H1 (cell line): ENCODE data around the gene LPP. TPM values are rescaled to one million over a fixed set of nuclear protein-coding genes. Genes with fewer than 3 reads are reported as not detected.

Experiments used
- CTCF ChIA-PET: fragments of 300-600 bp; sonication (Branson Sonifier 250); formaldehyde crosslinking; loops from one replicate; lab custom pipeline; 2021; ENCODE audit not compliant: partially characterized antibody; lab: Charles Lee
- POLR2A ChIA-PET: fragments of 300-600 bp; sonication (Branson Sonifier 250); formaldehyde crosslinking; loops from one replicate; lab custom pipeline; 2021; ENCODE audit warnings: inconsistent platforms; ENCODE audit not compliant: partially characterized antibody; lab: Charles Lee
- DNase-seq, 2 experiments: peaks; one replicate each; pipeline versions ENCODE4 v3.0.0 to v3.0.0-alpha.2; 2010 to 2022; ENCODE audit warnings: low spot score in 2 of 2, low read depth in 1 of 2, mixed read lengths in 1 of 2
- FAIRE-seq: peaks from 2 replicates; lab custom pipeline; 2011; peaks lifted over from hg19 to GRCh38; lab: Jason Lieb, UNC
- H2AFZ ChIP-seq: 2 replicates; pipeline ENCODE4 v1.8.1; 2012; ENCODE audit warnings: low read length, inconsistent platforms
- H2AK5ac ChIP-seq: 2 replicates; pipeline ENCODE4 v1.6.1; 2013; ENCODE audit warnings: low read depth, low read length
- H2BK120ac ChIP-seq: replicated peaks from 2 replicates; pipeline ENCODE3; 2013; ENCODE audit warnings: low read depth, low read length, inconsistent platforms
- H2BK12ac ChIP-seq: 2 replicates; pipeline ENCODE4 v1.6.1; 2013; ENCODE audit warnings: low read depth, low read length
- H2BK15ac ChIP-seq: 2 replicates; pipeline ENCODE4 v1.6.1; 2013; ENCODE audit warnings: low read length
- H2BK20ac ChIP-seq: 2 replicates; pipeline ENCODE4 v1.6.1; 2013; ENCODE audit warnings: low read length
- H2BK5ac ChIP-seq: 2 replicates; pipeline ENCODE4 v1.6.1; 2013; ENCODE audit warnings: low read depth, low read length
- H3K14ac ChIP-seq: 2 replicates; pipeline ENCODE4 v1.6.1; 2013; ENCODE audit warnings: inconsistent platforms; ENCODE audit not compliant: insufficient read length
- H3K18ac ChIP-seq: 2 replicates; pipeline ENCODE4 v1.6.1; 2013; ENCODE audit warnings: low read length; ENCODE audit errors: extremely low read depth
- H3K23ac ChIP-seq: 2 replicates; pipeline ENCODE4 v1.6.1; 2013; ENCODE audit warnings: inconsistent platforms; ENCODE audit not compliant: insufficient read length
- H3K23me2 ChIP-seq: 2 replicates; pipeline ENCODE4 v1.6.1; 2013; ENCODE audit warnings: low read depth, low read length
- H3K27ac ChIP-seq: 2 replicates; pipeline ENCODE4 v1.6.1; 2011; ENCODE audit warnings: low read depth, low read length, inconsistent platforms
- H3K27me3 ChIP-seq, 4 experiments: replicated peaks in 1 of 4; 1 replicate in 1 of 4; 2 replicates in 3 of 4; pipeline versions ENCODE4 v1.6.1 to v1.8.1; 2011 to 2013; ENCODE audit warnings: low read length in 3 of 4, mild to moderate bottlenecking in 3 of 4, inconsistent platforms in 2 of 4, mixed read lengths in 2 of 4, moderate library complexity in 1 of 4; ENCODE audit not compliant: control insufficient read depth in 3 of 4, insufficient read depth in 3 of 4; ENCODE audit errors: extremely low read depth in 1 of 4
- H3K36me3 ChIP-seq, 4 experiments: 2 replicates each; pipeline versions ENCODE4 v1.6.1 to v1.8.1; 2011 to 2013; ENCODE audit warnings: mild to moderate bottlenecking in 4 of 4, low read length in 3 of 4, moderate library complexity in 2 of 4, control low read depth in 1 of 4, inconsistent platforms in 1 of 4; ENCODE audit not compliant: insufficient read depth in 4 of 4, control insufficient read depth in 2 of 4
- H3K4ac ChIP-seq: replicated peaks from 2 replicates; pipeline ENCODE3; 2013; ENCODE audit warnings: low read length, low read depth, mixed read lengths, inconsistent platforms; ENCODE audit not compliant: insufficient read length
- H3K4me1 ChIP-seq, 4 experiments: replicated peaks in 1 of 4; 1 replicate in 1 of 4; 2 replicates in 3 of 4; pipeline versions ENCODE4 v1.6.1 to v1.8.1; 2011 to 2013; ENCODE audit warnings: low read length in 3 of 4, inconsistent platforms in 2 of 4, mixed read lengths in 1 of 4; ENCODE audit not compliant: insufficient read depth in 4 of 4, control insufficient read depth in 3 of 4
- H3K4me2 ChIP-seq, 2 experiments: 2 replicates each; pipeline versions ENCODE4 v1.6.1 to v1.8.1; 2011 to 2013; ENCODE audit warnings: low read depth in 2 of 2, low read length in 2 of 2, control low read depth in 1 of 2, inconsistent platforms in 1 of 2, mild to moderate bottlenecking in 1 of 2; ENCODE audit not compliant: insufficient read depth in 1 of 2
- H3K4me3 ChIP-seq, 4 experiments: fragments of 200-600, 300-600 bp in 1 of 4; sonication (generic), shearing (Covaris generic), sonication (Bioruptor Twin) in 1 of 4; 2 replicates each; pipeline versions ENCODE4 v1.5.1 to v1.8.1; 2011 to 2016; ENCODE audit warnings: low read length in 4 of 4, low read depth in 3 of 4, control low read depth in 2 of 4, inconsistent platforms in 2 of 4, mild to moderate bottlenecking in 2 of 4, mixed read lengths in 1 of 4, moderate library complexity in 1 of 4; ENCODE audit not compliant: insufficient read depth in 2 of 4; ENCODE audit errors: extremely low read depth in 1 of 4
- H3K56ac ChIP-seq: replicated peaks from 2 replicates; pipeline ENCODE3; 2013; ENCODE audit warnings: low read depth, mild to moderate bottlenecking, mixed read lengths, low read length, inconsistent platforms; ENCODE audit not compliant: insufficient read length
- H3K79me1 ChIP-seq: 2 replicates; pipeline ENCODE4 v1.6.1; 2013; ENCODE audit warnings: low read depth, low read length, control low read depth
- H3K79me2 ChIP-seq, 2 experiments: 2 replicates each; pipeline versions ENCODE4 v1.6.1 to v1.8.1; 2012 to 2013; ENCODE audit warnings: low read length in 2 of 2, mild to moderate bottlenecking in 2 of 2, inconsistent platforms in 1 of 2; ENCODE audit not compliant: insufficient read depth in 2 of 2, control insufficient read depth in 1 of 2
- H3K9ac ChIP-seq, 4 experiments: replicated peaks in 1 of 4; 1 replicate in 1 of 4; 2 replicates in 3 of 4; pipeline versions ENCODE4 v1.6.1 to v1.8.1; 2011 to 2013; ENCODE audit warnings: low read depth in 3 of 4, low read length in 3 of 4, control low read depth in 2 of 4, mild to moderate bottlenecking in 2 of 4, moderate library complexity in 2 of 4, inconsistent platforms in 1 of 4; ENCODE audit errors: extremely low read depth in 1 of 4
- H3K9me3 ChIP-seq, 2 experiments: 2 replicates each; pipeline versions ENCODE4 v1.6.1 to v1.8.1; 2012 to 2013; ENCODE audit warnings: mild to moderate bottlenecking in 2 of 2, moderate library complexity in 2 of 2, control low read depth in 1 of 2, inconsistent platforms in 1 of 2, low read depth in 1 of 2, low read length in 1 of 2, mixed read lengths in 1 of 2; ENCODE audit not compliant: insufficient read depth in 2 of 2
- H4K20me1 ChIP-seq, 2 experiments: replicated peaks in 1 of 2; 2 replicates each; pipeline versions ENCODE3 to v1.8.1; 2011 to 2013; ENCODE audit warnings: inconsistent platforms in 2 of 2, low read length in 2 of 2, mild to moderate bottlenecking in 1 of 2; ENCODE audit not compliant: insufficient read depth in 2 of 2, control insufficient read depth in 1 of 2
- H4K5ac ChIP-seq: 2 replicates; pipeline ENCODE4 v1.6.1; 2013; ENCODE audit warnings: low read length, low read depth, mixed read lengths, inconsistent platforms; ENCODE audit not compliant: insufficient read length
- H4K8ac ChIP-seq: 2 replicates; pipeline ENCODE4 v1.8.0; 2013; ENCODE audit warnings: mild to moderate bottlenecking, moderate library complexity, low read length, inconsistent platforms; ENCODE audit not compliant: insufficient read depth; ENCODE audit errors: extremely low read depth
- H4K91ac ChIP-seq: replicated peaks from 2 replicates; pipeline ENCODE3; 2013; ENCODE audit warnings: low read length, mixed read lengths, inconsistent platforms; ENCODE audit not compliant: insufficient read length
- ASH2L ChIP-seq: fragments of 200-600, 300-600 bp; sonication (generic); IDR thresholded peaks from one replicate; pipeline ENCODE4 v1.7.1; 2017; ENCODE audit warnings: low read length
- ATF3 ChIP-seq: IDR thresholded peaks from 2 replicates; pipeline ENCODE4 v1.6.1; 2011; ENCODE audit warnings: low read depth, mild to moderate bottlenecking, low read length; ENCODE audit not compliant: insufficient read depth
- BACH1 ChIP-seq: IDR thresholded peaks from 2 replicates; pipeline ENCODE4 v1.6.1; 2012; ENCODE audit warnings: low read length, improper control_type of control experiment
- BCL11A ChIP-seq, 2 experiments: IDR thresholded peaks; one replicate each; pipeline ENCODE4 v1.6.1; 2011; ENCODE audit warnings: low read depth in 2 of 2, low read length in 2 of 2, mild to moderate bottlenecking in 2 of 2
- EGR1 ChIP-seq: IDR thresholded peaks from 2 replicates; pipeline ENCODE4 v1.6.1; 2011; ENCODE audit warnings: low read depth, low read length, borderline replicate concordance
- JUN ChIP-seq: IDR thresholded peaks from 2 replicates; pipeline ENCODE4 v1.6.1; 2011; ENCODE audit warnings: low read depth, mild to moderate bottlenecking, improper control_type of control experiment, low read length
- MAX ChIP-seq: IDR thresholded peaks from 2 replicates; pipeline ENCODE4 v1.6.1; 2012; ENCODE audit warnings: inconsistent platforms
- NANOG ChIP-seq: IDR thresholded peaks from 2 replicates; pipeline ENCODE4 v1.6.1; 2011; ENCODE audit warnings: low read length, low read depth, mild to moderate bottlenecking, inconsistent platforms; ENCODE audit not compliant: insufficient read depth, poor library complexity, severe bottlenecking
- NRF1 ChIP-seq: IDR thresholded peaks from 2 replicates; pipeline ENCODE4 v1.6.1; 2011; ENCODE audit warnings: mild to moderate bottlenecking, low read depth, low read length, improper control_type of control experiment
- POLR2A ChIP-seq, 2 experiments: IDR thresholded peaks; 1 replicate in 1 of 2; 2 replicates in 1 of 2; pipeline ENCODE4 v1.6.1; 2011; ENCODE audit warnings: low read depth in 2 of 2, low read length in 2 of 2, mild to moderate bottlenecking in 2 of 2; ENCODE audit errors: control extremely low read depth in 1 of 2
- RBBP5 ChIP-seq: IDR thresholded peaks from 2 replicates; pipeline ENCODE4 v1.7.1; 2012; ENCODE audit warnings: low read depth, mild to moderate bottlenecking, inconsistent platforms, low read length, moderate library complexity, borderline replicate concordance
- RFX5 ChIP-seq: IDR thresholded peaks from 2 replicates; pipeline ENCODE4 v1.6.1; 2011; ENCODE audit warnings: low read depth, low read length, improper control_type of control experiment, borderline replicate concordance
- SIRT6 ChIP-seq: IDR thresholded peaks from one replicate; pipeline ENCODE4 v1.7.1; 2012; ENCODE audit warnings: low read length, inconsistent platforms
- SRF ChIP-seq: IDR thresholded peaks from 2 replicates; pipeline ENCODE4 v1.6.1; 2011; ENCODE audit warnings: mild to moderate bottlenecking, low read depth, low read length, moderate library complexity
- WGBS, 2 experiments: shearing (Covaris generic) in 1 of 2; methylation state at CpG; one replicate each; pipeline versions ENCODE4 v1.1.6 to v1.1.7; 2013 to 2015; ENCODE audit warnings: low lambda C conversion rate in 2 of 2, mixed read lengths in 2 of 2, inconsistent platforms in 1 of 2, low coverage in 1 of 2, missing lambda C conversion rate in 1 of 2; ENCODE audit not compliant: insufficient replicate concordance in 2 of 2, insufficient coverage in 1 of 2, insufficient read length in 1 of 2; ENCODE audit errors: extremely low coverage in 1 of 2, missing lambda C conversion rate in 1 of 2; 5-methylcytosine and 5-hydroxymethylcytosine counted together
- polyA plus RNA-seq, 7 experiments: library from polyadenylated mRNA; depleted of rRNA in 3 of 7; stranded (reverse) in 5 of 7; unstranded in 2 of 7; fragments of >200 nt in 5 of 7; fragments of 200-250 nt in 2 of 7; gene quantifications; 1 replicate in 5 of 7; 2 replicates in 1 of 7; 4 replicates in 1 of 7; pipeline versions ENCODE4 v1.2.1 to v1.2.3, GENCODE V29; 2011 to 2013; ENCODE audit warnings: missing spikeins in 2 of 7, mixed read lengths in 2 of 7
- total RNA-seq: library from RNA; stranded (reverse); fragmentation: NEBNext Ultra II Directional; extraction: Animal tissue kit (Norgen Biotek cat#: 25700); gene quantifications from 2 replicates; pipeline ENCODE4 v1.2.1, GENCODE V29; 2021

The LPP gene
- total and polyA plus RNA-seq, 2 of the 8 experiments (the other 6 are each of a cell fraction or from before 2014, with no cell fraction given) = 10.0 to 53.3 TPM

- no peak for FAIRE-seq
- CTCF ChIA-PET = interaction anchor here (0.6 to 0.8 kb wide), 3 partner anchors 244 to 768 kb away, joined by 3 to 4 read pairs (median 3); no protein-coding TSS in a partner anchor
- TF ChIP-seq NANOG = no peak
- no peak for TF ChIP-seq POLR2A (IDR thresholded peaks at IDR 0.05; ENCODE audit: control extremely low read depth in 1 of 2, low read depth in 2 of 2, low read length in 2 of 2)
- no peak for TF ChIP-seq ATF3
- TF ChIP-seq BCL11A (IDR thresholded peaks at IDR 0.05; ENCODE audit: low read depth in 2 of 2, low read length in 2 of 2) = no peak
- TF ChIP-seq ASH2L = no peak
- no peak for TF ChIP-seq RBBP5
- no peak for TF ChIP-seq BACH1
- TF ChIP-seq MAX = no peak
- TF ChIP-seq SRF = no peak
- no peak for TF ChIP-seq NRF1
- TF ChIP-seq JUN = no peak
- TF ChIP-seq RFX5 = no peak
- TF ChIP-seq SIRT6 = no peak
- TF ChIP-seq EGR1 = no peak
Observed at GRCh38 chr3:188571531-188572095, 417.7 kb downstream of the LPP start.

More at GRCh38 chr3:188571531-188572095, 417.7 kb downstream of the LPP start:
- H3K36me3 ChIP-seq = no peaks in the 10 kb centered on the region
- no peaks in the 10 kb centered on the region for H3K4me1 ChIP-seq
- no peak overlapping the region for H4K8ac ChIP-seq
- no peak overlapping the region for H2BK5ac ChIP-seq
- H4K20me1 ChIP-seq = no peaks in the 10 kb centered on the region
- H2BK15ac ChIP-seq = no peak overlapping the region
- H2BK20ac ChIP-seq = no peak overlapping the region
- no peak overlapping the region for H2AK5ac ChIP-seq
- no peak overlapping the region for H3K23ac ChIP-seq
- no peak overlapping the region for H3K4me2 ChIP-seq
- no peak for DNase-seq
- no peak overlapping the region for H2BK12ac ChIP-seq
- no peak overlapping the region for H4K91ac ChIP-seq
- no peaks in the 10 kb centered on the region for H3K23me2 ChIP-seq
- no peak overlapping the region for H3K56ac ChIP-seq
- no peak overlapping the region for H2AFZ ChIP-seq
- H3K9ac ChIP-seq = no peak overlapping the region
- no peak overlapping the region for H3K4ac ChIP-seq
- no peak overlapping the region for H3K27ac ChIP-seq
- no peaks in the 10 kb centered on the region for H3K79me1 ChIP-seq
- no peak overlapping the region for H3K4me3 ChIP-seq
- no peak overlapping the region for H3K18ac ChIP-seq
- H3K79me2 ChIP-seq = no peaks in the 10 kb centered on the region
- no peak overlapping the region for H4K5ac ChIP-seq
- no peak overlapping the region for H2BK120ac ChIP-seq
- WGBS, 2 experiments = 96% methylated on average over 7 of the region's 7 CpGs; no CpG with 5 or more reads in 1 of the 2 experiments
- no peaks in the 10 kb centered on the region for H3K27me3 ChIP-seq
- H3K9me3 ChIP-seq = no peaks in the 10 kb centered on the region
- H3K14ac ChIP-seq = no peak overlapping the region
- POLR2A ChIA-PET = no interaction called here
